MM.1S (cell line): Measurements from ENCODE around the gene ABO.

Source experiments
- CTCF ChIP-seq: fragments of 300-600 bp; sonication (generic); IDR thresholded peaks from 2 replicates; pipeline ENCODE4 v1.5.1; 2016; ENCODE audit warnings: antibody characterized with exemption, low read length, mixed read lengths
- EZH2 ChIP-seq: fragments of 300-600 bp; sonication (generic); optimal IDR thresholded peaks from 2 replicates; pipeline ENCODE3; 2017; ENCODE audit warnings: low read depth, mild to moderate bottlenecking, antibody characterized with exemption, low read length, mixed read lengths
- EZH2phosphoT487 ChIP-seq: fragments of 300-600 bp; sonication (generic); IDR thresholded peaks from 2 replicates; pipeline ENCODE4 v1.6.1; 2018; ENCODE audit warnings: antibody characterized with exemption, low read length

GRCh38 chr9:133205996-133206931 is 68.7 kb downstream of the ABO start:
- no peak for TF ChIP-seq CTCF
- TF ChIP-seq EZH2 = no peak
- TF ChIP-seq EZH2phosphoT487 = no peak
